ENCODE data around the gene CASR.

Gene CASR

DNA sequence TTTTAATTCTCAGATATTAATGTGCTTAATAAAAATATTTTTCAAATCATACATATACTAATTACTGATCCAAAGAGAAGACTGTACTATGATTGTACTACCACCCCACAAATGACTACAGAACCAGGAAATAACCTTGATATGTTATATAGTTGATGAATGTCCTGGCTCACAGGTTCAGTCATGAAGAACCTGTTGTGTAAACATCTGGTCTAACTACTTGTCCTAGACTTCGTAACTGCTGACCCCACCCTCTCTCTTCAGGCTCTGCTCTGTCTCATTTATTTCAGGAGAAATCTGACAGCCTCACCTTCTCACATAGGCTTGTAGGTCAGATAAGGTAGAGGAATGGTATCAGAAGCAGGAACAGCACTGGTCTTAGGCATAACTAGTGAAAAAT is 126.9 kb downstream of the CASR start:
- peak in 2 of 3 experiments; percentile 5 to 32 for DNase-seq

DNA sequence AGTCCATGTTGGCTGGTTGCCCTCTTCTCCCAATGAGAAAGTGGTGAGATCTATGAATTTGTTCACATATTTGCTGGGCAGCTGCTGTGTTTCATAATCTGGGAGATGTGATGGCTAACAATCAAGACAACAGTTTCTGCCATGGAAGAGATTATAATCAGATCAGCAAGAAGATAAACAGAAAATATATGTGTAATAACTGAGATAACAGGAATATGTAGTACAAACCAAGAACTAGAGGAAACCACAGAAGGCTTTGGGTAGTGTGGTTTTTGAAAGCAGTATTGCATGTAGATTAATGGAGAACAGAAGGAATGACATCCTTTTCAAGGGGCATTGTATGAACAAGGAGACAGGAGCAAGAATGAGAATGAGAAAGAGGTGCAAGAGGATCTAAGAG is 129.4 kb downstream of the CASR start:
- DNase-seq = no peak

DNA sequence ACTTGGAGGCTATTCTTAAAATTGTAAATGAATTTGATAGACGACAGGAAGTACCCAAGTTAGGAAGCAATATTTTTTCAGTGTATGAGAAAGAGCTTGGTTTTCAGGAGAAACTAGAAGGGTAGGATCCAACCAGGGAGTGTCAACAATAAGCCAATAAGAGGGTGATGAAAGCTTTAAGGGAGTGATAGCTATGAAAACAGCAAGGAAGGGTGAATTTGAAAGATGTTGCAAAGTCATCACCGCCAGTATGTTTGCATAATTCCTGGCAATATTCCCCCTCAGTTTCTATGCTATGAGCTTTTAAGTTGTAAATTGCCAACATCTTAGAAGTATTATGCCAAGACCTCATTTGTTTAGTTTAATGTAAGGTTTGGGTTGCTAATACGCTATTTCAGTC is 129.8 kb downstream of the CASR start:
- no peak for DNase-seq

DNA sequence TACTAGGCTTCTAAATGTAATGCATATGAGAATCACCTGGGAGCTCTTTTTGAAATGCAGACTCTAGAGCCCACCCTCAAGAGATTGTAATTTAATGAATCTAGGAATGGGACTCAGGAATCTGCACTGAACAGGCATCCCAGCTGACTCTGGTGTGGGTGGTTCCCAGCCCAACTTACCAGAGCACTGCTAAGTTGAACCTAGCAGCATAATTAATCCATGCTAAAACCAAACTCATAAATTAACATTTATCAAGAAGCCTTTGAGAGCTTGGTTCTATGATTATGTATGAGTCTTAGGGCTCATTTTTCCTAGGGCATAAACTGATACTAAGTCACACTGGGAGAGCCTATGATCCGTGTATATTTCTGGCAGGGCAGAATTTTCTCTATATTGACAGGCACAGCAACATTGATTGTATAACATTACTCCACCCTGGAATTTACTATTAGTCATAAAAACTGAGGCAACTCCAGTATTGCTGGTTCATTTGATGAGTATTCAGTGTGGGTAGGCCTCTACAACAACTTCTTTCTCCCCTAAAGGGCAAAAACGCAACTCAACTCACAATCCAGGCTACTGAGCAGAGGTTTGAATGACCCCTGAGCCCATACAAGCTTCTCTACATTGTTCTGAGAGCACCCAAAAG is 130.9 kb downstream of the CASR start:
- DNase-seq = no peak

DNA sequence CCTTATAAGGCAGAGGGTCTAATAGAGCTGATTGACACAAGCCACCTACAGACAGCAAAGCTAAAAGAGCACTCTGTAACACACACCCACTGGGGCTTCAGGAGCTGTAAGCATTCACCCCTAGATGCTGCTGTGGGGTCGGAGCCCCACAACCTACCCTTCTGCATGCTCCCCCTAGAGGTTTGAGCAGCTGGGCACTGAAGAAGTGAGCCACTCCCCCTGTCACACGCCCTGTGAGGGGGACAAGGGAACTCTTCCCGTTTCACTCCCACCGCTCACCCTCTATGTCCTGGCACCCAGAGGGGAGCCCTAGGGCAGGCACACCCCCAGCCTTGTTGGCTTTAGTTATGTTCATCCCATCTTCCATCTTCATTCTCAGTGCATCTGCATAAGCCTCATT is 132.2 kb downstream of the CASR start:
- DNase-seq = no peak

DNA sequence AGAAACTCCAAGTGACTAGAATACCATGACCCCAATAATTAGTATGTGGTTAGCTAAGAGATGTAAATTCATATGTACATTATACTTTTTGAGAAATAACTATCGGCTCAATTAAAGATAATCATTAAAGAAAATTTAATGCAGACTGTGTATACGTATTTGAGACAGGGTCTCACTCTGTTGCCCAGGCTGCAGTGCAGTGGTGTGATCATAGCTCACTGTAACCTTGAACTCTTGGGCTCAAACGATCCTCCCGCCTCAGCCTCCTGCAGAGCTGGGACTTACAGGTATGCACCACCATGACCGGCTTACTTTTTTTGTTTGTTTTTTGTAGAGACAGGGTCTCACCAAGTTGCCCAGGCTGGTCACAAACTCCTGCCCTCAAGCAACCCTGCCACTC is 132.9 kb downstream of the CASR start:
- no peak for DNase-seq

DNA sequence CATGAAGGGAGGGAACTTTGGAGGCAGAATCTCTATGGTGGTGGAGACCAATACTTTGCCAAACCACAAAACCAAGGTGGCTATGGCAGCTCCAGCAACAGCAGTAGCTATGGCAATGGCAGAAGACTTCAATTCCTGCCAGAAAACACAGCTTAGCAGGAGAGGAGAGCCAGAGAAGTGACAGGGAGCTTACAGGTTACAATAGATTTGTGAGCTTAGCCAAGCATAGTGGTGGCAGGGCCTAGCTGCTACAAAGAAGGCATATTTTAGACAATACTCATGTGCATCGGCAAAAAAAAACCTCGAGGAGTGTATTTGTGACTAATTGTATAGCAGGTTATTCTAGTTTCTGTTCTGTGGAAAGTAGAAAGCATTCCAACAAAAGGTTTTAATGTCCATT is 135.2 kb downstream of the CASR start:
- no peak for DNase-seq

DNA sequence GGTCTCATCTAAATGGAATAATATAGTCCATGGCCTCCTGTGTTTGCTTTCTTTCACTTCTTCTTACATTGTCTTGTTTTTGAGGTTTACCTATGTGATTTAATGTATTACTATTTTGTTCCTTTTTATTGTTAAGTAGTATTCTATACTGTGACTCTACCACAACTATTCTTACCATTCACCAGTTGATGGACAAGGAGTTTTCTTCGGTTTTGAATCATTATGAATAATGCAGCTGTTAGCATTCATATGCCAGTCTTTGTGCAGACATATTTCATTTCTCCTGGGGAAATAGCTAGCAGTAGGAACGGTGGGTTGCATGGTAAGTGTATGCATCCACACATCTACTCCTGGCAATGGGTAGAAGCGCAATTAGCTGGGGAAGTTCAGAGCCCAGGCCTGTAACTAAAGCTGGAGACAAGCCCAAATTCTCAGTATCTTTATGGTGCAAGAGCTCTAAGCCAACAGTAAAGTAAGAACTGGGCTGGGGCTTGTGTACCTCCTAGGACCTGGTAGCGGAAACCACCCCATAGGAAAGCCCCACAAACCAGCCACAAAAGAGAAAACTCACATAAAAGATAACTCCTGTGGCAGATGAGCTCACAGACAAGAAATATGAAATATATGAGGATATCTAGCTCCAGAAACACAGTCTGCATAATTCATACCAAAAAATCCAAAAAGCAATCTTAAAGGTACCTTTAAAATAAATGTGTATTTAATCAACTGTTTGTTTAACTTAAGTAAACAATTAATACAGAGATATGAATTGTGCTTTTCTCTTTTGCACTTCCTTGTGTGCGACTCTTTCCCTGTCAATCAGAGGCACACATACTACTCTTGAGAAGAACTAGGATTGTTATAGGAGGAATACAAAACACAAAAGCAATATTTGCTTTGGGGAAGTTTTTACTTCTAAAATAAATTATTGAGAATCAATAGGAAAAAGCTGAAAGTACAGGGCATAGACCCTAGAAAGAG is 138.9 kb downstream of the CASR start:
- no peak for DNase-seq

DNA sequence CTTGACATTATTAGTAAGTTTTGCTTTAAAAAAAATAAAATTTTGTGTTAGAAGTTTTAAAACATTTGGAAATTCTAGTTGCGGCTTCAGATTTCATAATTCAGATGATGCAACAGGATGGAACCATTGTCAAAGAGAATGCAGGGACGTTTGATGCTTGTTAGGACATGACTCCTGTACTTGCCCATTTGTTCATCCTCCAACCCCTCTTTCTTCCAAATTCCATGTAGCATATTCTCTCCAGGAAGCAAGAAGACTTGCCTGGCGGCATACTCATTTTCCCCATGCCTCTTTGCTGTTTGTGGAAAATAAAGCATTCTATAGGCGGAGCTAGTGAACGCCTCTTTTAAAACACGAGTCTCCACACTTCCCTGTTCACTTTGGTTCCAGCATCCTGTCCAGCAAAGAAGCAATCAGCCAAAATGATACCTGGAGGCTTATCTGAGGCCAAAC is 141.4 kb downstream of the CASR start, which contains the start of gene CSTA:
Gene CSTA, plus strand, starts transcription at position 378 of the 453 bp plus-strand sequence. Its CDS starts 45 bp downstream, at position 423.
- DNase-seq = no peak

DNA sequence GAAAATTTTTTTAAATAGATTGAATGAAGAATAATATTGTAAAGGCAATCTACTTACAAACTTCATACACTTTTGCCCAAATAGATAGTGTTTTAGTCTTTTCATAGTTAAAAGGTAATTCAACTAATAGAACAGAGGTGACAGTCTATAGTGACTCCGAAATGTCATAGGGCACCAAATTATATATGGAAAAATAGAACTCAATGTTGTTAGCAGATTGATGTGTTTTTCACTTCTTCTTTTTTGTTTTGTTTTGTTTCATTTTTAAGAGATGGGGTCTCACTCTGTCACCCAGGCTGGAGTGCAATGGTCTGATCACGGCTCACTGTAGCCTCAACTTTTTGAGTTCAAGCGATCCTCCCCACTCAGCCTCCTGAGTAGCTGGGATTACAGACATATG is 142.3 kb downstream of the CASR start:
- DNase-seq = no peak

DNA sequence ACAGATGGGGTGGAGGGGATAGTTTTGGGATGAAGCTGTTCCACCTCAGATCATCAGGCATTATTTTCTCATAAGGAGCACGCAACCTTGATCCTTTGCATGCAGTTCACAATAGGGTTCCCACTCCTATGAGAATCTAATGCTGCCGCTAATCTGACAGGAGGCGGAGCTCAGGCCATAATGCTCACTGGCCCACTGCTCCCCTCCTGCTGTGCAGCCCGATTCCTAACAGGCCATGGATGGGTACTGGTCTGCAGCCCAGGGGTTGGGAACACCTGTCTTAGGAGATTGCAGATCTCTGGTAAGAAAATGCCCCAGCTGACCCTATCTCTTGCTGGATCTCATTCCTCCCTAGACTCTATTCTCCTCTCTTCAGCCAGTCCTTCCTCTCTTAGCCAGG is 148.4 kb downstream of the CASR start:
- no peak for DNase-seq

DNA sequence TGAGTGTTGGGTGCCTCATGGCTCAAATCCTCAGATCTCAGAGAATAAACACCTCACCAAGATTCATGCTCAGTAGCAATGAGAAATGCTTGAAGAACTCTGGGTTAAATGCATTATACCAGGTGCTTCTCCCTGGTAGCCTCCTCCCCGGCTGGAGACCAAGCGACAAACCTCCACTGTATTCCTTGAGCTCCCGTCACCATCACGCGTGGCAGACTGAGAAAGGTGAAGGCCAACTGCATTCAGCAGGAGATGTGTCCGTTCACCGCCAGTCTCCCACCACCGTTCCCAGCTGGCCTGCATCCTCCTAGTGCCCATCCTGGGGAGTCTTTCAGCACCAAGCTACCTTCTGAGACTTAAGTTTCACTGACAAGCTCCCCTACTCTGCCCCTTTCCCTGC is 149.1 kb downstream of the CASR start:
- DNase-seq = no peak
